Middle frontal gyrus (tissue), 1 donor: Measurements from ENCODE around the gene OLFM3.

Experiments used
- DNase-seq: peaks from one replicate; pipeline ENCODE4 v3.0.0-alpha.2; 2015; ENCODE audit warnings: low spot score; ENCODE audit errors: extremely low spot score

OLFM3 gene

GRCh38 chr1:101945884-101946283, 50.8 kb downstream of the OLFM3 start:
- no peak for DNase-seq

- no peak for DNase-seq
Observed at GRCh38 chr1:101943237-101943636, 53.5 kb downstream of the OLFM3 start.

- no peak for DNase-seq
Observed at GRCh38 chr1:101942516-101943193, 54.1 kb downstream of the OLFM3 start.

DNA sequence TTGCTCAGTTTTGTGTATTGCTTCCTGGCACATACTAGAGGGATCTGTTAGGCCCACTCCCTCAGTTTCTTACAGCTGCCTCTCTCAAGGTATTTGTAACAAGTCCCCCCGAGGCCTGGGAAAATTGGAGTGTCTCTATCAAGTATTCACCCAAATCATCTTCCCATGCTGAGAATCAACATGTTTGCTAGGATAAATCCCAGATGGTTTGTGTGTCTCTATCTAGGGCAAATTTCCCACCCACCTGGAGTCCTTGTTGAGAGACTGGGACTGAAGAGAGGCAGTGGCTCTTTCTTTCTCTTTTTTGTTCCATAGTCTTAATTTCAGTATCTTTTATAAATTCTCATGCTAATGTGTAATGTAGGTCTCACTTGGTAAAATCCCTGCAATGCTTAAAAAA, 58.0 kb downstream of the OLFM3 start:
- DNase-seq, result no peak

DNA sequence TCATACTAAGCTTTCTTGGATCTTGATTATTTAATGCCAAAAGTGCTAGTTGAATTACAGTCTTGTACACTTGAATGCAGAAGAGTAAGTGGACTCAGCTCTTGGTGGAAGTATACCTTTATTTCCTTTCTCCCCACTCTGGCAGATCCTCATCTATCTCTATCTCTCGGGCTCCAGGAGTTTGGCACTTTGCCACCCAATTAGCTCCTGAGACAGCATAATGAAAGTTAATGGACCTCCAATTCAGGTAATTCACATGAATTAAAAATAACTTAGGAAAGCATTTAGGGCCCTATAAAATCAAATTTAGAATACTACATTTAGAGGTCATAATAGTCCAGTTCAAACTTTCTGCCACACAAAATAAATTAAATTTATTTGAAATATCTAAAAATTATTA, 67.4 kb downstream of the OLFM3 start:
- no peak for DNase-seq

DNA sequence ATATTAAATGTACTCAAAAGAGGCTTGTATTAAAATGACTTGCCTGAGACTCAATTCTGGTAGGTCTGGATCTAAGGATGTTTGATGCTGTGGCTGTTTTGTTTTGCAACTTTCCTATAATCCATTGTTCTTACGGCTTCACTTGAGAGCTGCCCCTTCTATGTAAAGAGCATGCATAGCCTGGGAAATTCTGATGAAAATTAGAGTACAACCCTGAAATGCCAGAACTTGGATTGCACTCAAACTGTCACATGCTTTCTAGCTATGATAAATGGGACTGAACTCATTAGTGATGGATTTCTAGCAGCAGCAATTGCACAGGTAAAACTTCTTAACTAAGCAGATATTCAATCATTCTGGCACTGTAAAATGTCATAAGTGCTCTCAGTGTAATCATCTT, 67.9 kb downstream of the OLFM3 start:
- no peak for DNase-seq

DNA sequence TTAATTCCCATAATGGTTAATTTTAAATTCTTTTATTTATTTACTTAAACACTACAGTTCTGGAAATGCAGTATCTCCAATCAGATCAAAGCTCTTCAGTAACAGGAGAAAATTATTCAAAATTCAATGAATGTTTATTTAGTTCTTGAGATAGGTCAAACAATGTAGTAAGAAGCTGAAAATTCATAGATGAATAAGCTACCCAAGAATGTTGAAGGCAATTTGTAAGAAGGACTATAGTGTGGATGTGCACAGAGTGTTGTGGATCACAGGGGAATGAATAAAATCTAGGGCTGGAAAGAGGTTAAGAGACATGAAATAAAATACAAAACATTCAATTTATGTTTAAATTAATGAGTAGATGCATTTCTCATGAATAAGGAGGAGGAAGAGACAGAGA, 72.0 kb downstream of the OLFM3 start:
- no peak for DNase-seq

DNA sequence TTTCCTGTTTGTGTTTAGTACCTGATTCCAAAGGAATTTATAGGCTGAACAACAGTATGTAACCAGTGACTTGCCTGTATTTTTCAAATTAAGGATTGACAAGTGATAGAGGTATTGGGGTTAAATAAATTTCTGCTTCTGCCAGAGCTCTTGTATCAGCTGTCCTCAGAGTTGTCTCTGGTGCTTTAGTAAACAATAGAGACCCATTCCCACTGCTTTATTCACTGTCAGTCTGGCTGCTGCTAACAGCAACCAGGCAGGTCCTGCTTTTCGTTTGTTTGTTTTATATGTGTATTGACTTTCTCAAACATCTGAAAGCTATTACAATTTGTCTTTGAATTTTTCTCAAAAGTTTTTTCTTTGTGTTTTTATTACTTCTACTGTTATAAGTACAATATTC, 76.1 kb downstream of the OLFM3 start:
- DNase-seq, result no peak

GRCh38 chr1:101918277-101918676, 78.4 kb downstream of the OLFM3 start:
- DNase-seq, result no peak

- no peak for DNase-seq
Observed at GRCh38 chr1:101915597-101915996, 81.1 kb downstream of the OLFM3 start.

DNA sequence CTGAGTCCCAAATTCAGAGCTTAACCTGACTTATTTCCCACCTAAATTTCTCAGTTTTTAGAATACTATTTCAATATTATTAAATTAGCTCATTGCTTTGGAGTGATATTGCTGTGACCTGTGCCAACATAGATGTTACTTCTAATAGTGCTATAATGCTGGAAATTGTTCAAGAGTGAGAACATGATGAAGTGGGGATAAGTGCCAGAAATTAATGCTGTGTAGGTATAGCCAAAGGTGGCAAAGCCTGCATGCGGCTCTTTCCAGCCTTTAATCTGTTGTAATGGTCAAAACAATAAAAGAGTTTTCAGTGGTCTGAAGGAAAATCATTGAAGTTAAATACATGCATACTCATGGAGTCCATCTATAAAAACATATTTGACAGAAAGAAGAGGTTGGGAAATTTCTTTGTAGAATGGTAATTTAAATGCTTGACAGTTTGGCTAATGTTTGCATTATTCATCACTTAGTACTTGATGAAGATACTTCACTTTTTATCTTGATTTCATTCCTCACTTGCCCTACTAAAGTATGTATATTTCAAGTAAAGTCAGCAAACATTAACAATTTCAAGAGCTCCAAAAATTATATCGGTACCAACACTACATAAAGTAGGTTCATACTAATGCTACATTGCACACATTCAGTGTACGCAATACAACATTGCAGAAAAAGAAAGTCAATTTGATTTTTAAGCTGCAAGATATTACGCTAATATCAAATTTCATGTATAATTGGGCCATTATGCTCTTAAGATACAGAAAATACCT, 82.1 kb downstream of the OLFM3 start:
- no peak for DNase-seq

GRCh38 chr1:101911894-101912293, 84.8 kb downstream of the OLFM3 start:
- DNase-seq, result no peak

GRCh38 chr1:101908980-101909379, 87.7 kb downstream of the OLFM3 start:
- no peak for DNase-seq

DNA sequence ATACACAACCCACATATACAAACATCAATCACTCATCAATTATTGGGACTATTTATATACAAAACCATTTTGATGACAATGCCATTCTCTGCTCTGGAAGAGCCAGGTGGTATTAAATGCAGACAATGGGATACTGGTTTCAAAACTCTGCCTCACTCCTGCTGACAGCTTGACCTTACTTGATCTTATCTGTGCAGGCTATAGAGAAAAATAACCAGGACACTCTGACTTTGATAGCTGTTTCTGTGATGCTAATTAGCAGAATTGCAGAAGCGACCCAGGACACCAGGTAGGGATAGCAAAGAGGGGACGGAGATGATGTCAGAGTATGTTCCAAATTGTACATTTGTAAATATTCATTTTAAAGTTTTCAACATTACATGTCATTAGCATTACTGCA, 89.5 kb downstream of the OLFM3 start:
- DNase-seq, result no peak

DNA sequence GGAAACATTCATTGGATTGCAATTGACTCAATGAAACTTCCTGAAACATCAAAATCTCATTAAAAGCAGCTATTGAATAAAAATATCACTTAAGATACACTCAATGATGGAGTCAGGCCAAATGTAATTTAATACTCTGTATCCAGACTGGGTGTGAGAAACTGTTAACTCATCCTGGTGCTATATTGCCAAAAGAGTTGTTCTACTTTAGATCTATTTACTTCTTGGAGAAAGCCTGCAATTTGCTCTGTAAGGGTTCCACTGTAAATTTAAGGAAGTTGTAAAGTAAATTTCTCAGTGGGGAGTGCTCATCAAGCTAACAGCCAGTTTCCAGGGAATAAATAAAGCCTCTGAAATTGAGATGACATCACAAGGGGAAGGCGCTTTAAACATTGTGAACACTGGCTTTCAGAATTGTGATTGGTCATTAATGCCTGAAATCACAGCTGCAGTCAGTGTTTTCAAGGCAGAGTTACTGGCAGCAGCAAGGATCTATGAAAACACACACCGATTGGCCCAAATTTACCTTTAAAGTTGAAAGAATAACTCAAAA, 91.4 kb downstream of the OLFM3 start:
- DNase-seq, result no peak

DNA sequence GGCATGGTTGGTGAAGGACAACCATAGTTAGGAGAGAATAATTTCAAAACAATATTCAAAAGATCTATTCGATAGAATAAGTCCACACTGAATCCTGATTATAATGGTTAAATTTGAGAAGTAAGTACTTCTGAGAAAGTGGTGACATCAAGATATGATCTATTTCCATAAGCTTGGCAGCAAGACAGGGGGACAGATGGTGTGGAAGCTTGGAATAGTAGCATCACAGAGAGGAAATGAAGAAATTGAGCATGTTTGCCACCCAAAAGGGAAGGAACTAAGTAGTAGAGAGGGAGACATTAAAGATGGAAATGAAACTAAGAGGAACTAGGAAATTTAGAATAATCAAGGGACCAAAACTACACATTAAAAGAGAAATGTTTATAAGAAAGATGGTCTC, 94.5 kb downstream of the OLFM3 start:
- peak; percentile 40 for DNase-seq

DNA sequence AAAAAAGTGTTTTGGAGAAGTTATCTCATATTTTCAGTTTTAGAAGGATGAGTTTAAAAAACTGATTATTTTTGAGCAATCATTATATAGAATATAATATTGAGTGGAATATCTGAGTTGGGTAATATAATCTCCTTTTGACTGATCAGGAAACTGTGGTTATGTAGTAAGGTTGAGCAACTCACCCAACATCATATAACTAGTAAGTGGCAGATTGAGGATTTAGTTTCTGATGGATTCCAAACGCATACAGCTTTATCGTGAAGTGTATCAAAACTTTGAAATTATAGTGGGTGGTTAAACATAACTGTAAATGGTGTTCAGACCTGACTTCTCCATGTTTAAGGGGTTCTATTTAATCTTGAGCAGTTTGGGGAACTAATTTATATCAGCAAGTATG, 98.6 kb downstream of the OLFM3 start:
- DNase-seq, result no peak

DNA sequence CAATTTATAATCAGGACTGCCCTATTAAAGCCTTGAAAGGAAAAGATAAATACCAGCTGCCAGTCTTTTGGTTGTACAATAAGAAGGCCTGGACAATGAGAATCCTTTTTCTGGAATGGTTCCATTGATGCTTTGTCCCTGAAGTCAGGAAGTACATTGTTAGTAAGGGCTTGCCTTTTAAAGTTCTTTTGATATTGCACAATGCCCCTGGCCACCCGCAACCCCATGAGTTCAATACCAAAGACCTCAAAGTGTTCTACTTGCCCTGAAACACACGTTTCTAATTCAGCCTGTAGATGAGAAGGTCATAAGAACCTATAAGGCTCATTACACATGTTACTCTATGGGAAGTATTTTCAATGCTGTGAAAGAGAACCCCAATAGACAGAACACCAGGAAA, 112.1 kb downstream of the OLFM3 start:
- DNase-seq, result no peak

DNA sequence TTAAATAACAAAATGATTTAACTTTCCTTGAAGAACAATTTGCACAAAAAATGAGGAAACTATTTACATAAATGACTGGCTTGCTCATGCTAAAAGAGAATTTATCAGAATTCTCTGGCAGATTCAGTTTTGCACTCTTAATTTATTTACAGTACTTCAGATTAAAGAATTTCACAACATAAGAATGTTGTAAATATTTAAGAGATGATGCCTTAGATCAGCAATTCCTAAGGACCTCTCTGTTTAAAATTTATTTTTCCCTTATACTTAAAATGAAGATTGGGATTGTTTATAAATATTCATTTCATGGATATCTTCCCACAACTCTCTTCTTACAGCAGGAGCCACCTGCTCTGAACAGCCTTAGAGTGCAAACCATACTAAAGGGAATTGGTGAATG, 120.8 kb downstream of the OLFM3 start:
- DNase-seq, result no peak

DNA sequence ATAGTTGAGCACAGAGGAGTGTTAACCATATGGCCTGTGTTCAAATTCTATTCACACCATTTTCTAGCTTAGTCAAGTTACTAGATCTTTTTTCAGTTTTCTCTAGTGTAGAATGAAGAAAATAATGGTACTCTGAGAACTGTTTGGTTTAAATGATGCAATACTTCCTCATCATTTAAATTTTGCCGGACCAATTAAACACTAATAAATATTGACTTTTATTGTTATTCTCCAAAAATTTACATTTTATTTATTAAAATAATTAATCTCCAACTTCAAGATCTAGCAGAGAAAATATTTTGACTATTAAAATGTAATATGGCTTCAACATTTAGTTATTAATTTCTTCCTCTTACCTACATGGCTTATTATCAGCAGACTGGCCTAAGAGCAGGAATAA, 123.1 kb downstream of the OLFM3 start:
- no peak for DNase-seq

GRCh38 chr1:101859941-101860340, 136.8 kb downstream of the OLFM3 start:
- no peak for DNase-seq

DNA sequence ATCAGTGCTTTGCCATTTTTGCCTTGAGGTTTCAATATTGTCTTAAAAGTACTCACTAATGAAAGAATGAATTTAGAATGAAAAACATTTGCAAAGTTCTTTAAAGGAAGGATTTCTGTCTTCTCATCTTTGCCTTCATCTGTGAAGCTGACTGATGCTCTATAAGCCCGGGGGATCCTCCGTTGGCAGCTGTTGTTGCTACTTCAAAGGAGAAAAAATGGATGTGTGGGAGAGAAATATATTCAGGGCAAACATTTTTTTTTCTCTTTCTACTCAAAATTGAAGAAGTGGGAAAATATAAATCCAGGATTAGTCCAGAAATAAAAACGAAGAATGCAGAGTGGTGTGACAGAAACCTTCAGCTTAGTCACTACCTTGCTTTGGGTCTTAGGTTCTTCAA, 142.5 kb downstream of the OLFM3 start:
- DNase-seq, result peak; percentile 54

- DNase-seq, result no peak
Observed at GRCh38 chr1:101852936-101853335, 143.8 kb downstream of the OLFM3 start.
